Measurements from ENCODE around the gene PLK4. TPM values are rescaled to one million over a fixed set of nuclear protein-coding genes. Genes with fewer than 3 reads are reported as not detected.

PLK4 gene
- total RNA-seq, 1 experiment from 2014 or later, result 10.9 TPM

GRCh38 chr4:127881563-127881864 is 821 bp downstream of the PLK4 start:
- no peak for DNase-seq (ENCODE audit: unreplicated experiment)
- Mint-ChIP-seq H3K4me3 (ENCODE audit: unreplicated experiment) (peak overlapping the region; percentile 100), H3K9me3 (ENCODE audit: unreplicated experiment) (no peaks in the 10 kb centered on the region), H3K27me3 (ENCODE audit: insufficient read depth, unreplicated experiment) (no peaks in the 10 kb centered on the region), H3K4me1 (ENCODE audit: insufficient read depth, unreplicated experiment) (peaks cover 13% of the 10 kb centered on the region), H3K36me3 (ENCODE audit: insufficient read depth, unreplicated experiment) (peaks cover 14% of the 10 kb centered on the region), H3K27ac (ENCODE audit: low read depth, unreplicated experiment) (peak overlapping the region; percentile 99)
- CTCF ChIA-PET, result interaction anchor here (0.9 to 2.6 kb wide), 4 partner anchors 8 to 84 kb away, joined by 3 to 13 read pairs (median 5); partner anchors contain the start of genes ABHD18 and MFSD8
- BruUV-seq (replicated peaks), result no TSS peak
- intact Hi-C loops (cut with micrococcal nuclease), result loop anchor here (1.0 to 10.0 kb wide), 3 partner anchors 84 to 183 kb away; partner anchors contain the start of genes ABHD18, HSPA4L, LARP1B and MFSD8
- no peak for TF ChIP-seq CTCF (IDR thresholded peaks at IDR 0.05; ENCODE audit: unreplicated experiment)
- POLR2A ChIA-PET, result interaction anchor here (0.7 to 6.3 kb wide), 12 partner anchors 10 to 181 kb away, joined by 3 to 75 read pairs (median 6); partner anchors contain the start of genes ABHD18, HSPA4L, LARP1B and MFSD8

- Mint-ChIP-seq H3K9me3 (ENCODE audit: unreplicated experiment) (no peaks in the 10 kb centered on the region), H3K36me3 (ENCODE audit: insufficient read depth, unreplicated experiment) (peaks cover 6% of the 10 kb centered on the region), H3K27ac (ENCODE audit: low read depth, unreplicated experiment) (peak overlapping the region; percentile 23), H3K27me3 (ENCODE audit: insufficient read depth, unreplicated experiment) (no peaks in the 10 kb centered on the region), H3K4me1 (ENCODE audit: insufficient read depth, unreplicated experiment) (peaks cover 21% of the 10 kb centered on the region), H3K4me3 (ENCODE audit: unreplicated experiment) (no peak overlapping the region)
- ChIA-PET CTCF (interaction anchor here (1.3 kb wide), 1 partner anchor 109 kb away, joined by 4 read pairs; no protein-coding TSS in a partner anchor), POLR2A (interaction anchor here (0.7 to 5.7 kb wide), 6 partner anchors 7 to 172 kb away, joined by 3 to 53 read pairs (median 8); partner anchors contain the start of genes ABHD18, HSPA4L, LARP1B and MFSD8)
- intact Hi-C loops (cut with micrococcal nuclease), result loop anchor here (10.0 kb wide), 1 partner anchor 176 kb away; the partner anchor contains the start of gene LARP1B
- no peak for DNase-seq (ENCODE audit: unreplicated experiment)
- TF ChIP-seq CTCF (IDR thresholded peaks at IDR 0.05; ENCODE audit: unreplicated experiment), result no peak
- BruUV-seq (replicated peaks), result no TSS peak
Measured at GRCh38 chr4:127888559-127888958, 7.9 kb downstream of the PLK4 start.

- intact Hi-C loops (cut with micrococcal nuclease), result loop anchor here (10.0 kb wide), 1 partner anchor 175 kb away; the partner anchor contains the start of gene LARP1B
- H3K27ac Mint-ChIP-seq (ENCODE audit: low read depth, unreplicated experiment), result peak overlapping the region; percentile 35
- no TSS peak for BruUV-seq (replicated peaks)
- H3K4me3 Mint-ChIP-seq (ENCODE audit: unreplicated experiment), result no peak overlapping the region
- no peak for DNase-seq (ENCODE audit: unreplicated experiment)
- peaks cover 6% of the 10 kb centered on the region for H3K36me3 Mint-ChIP-seq (ENCODE audit: insufficient read depth, unreplicated experiment)
- peaks cover 21% of the 10 kb centered on the region for H3K4me1 Mint-ChIP-seq (ENCODE audit: insufficient read depth, unreplicated experiment)
- no peaks in the 10 kb centered on the region for H3K27me3 Mint-ChIP-seq (ENCODE audit: insufficient read depth, unreplicated experiment)
- TF ChIP-seq CTCF (IDR thresholded peaks at IDR 0.05; ENCODE audit: unreplicated experiment), result no peak
- POLR2A ChIA-PET, result interaction anchor here (0.7 to 5.7 kb wide), 6 partner anchors 9 to 171 kb away, joined by 3 to 53 read pairs (median 6); partner anchors contain the start of genes ABHD18, LARP1B, MFSD8 and PLK4
- CTCF ChIA-PET, result interaction anchor here (0.7 to 1.2 kb wide), 3 partner anchors 8 to 635 kb away, joined by 3 to 5 read pairs (median 3); no protein-coding TSS in a partner anchor
- H3K9me3 Mint-ChIP-seq (ENCODE audit: unreplicated experiment), result no peaks in the 10 kb centered on the region
Measured at GRCh38 chr4:127889903-127890302, 9.2 kb downstream of the PLK4 start.

DNA sequence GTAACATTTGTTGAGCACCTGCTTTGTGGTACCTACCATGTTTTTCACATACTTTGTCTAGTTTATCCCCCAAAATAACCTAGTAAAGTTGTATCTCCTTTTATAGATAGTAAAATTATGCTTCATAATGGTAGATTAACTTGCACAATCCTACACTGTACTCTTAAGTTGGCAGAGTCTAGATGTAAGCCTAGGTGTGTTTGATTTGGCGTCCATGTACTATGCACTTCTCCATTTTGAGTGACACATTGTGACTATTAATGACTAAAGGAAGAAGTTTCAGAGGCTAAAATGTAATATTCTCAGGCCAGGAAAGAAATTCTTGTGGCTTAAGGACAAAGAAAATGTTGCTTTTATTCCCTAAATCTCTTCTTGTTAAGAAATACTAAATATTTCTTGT is 15.4 kb downstream of the PLK4 start:
- intact Hi-C loops (cut with micrococcal nuclease), result no loop called here
- no peak for DNase-seq (ENCODE audit: unreplicated experiment)
- no peaks in the 10 kb centered on the region for H3K9me3 Mint-ChIP-seq (ENCODE audit: unreplicated experiment)
- no TSS peak for BruUV-seq (replicated peaks)
- no peak overlapping the region for H3K27ac Mint-ChIP-seq (ENCODE audit: low read depth, unreplicated experiment)
- POLR2A ChIA-PET, result interaction anchor here (0.9 kb wide), 1 partner anchor 11 kb away, joined by 4 read pairs; no protein-coding TSS in a partner anchor
- no peaks in the 10 kb centered on the region for H3K4me1 Mint-ChIP-seq (ENCODE audit: insufficient read depth, unreplicated experiment)
- no peak for TF ChIP-seq CTCF (IDR thresholded peaks at IDR 0.05; ENCODE audit: unreplicated experiment)
- CTCF ChIA-PET, result no interaction called here
- H3K4me3 Mint-ChIP-seq (ENCODE audit: unreplicated experiment), result no peak overlapping the region
- H3K27me3 Mint-ChIP-seq (ENCODE audit: insufficient read depth, unreplicated experiment), result no peaks in the 10 kb centered on the region
- H3K36me3 Mint-ChIP-seq (ENCODE audit: insufficient read depth, unreplicated experiment), result peaks cover 10% of the 10 kb centered on the region

Measured in MCF 10A (cell line).